ENCODE results near the gene GPR32.
"Not testable (repeated sequence)": the region's sequence is repeated elsewhere in the genome, so short reads cannot be mapped to it uniquely, and the experiment has no call there.

GPR32 gene

GRCh38 chr19:50770164-50770563, at the start of gene GPR32:
Gene GPR32 (plus strand): TSS chr19:50770464. CDS start chr19:50770601, 137 bp downstream.
- H3K4me1 Mint-ChIP-seq (ENCODE audit: low read depth); H3K9me3 Mint-ChIP-seq; H3K4me3 Mint-ChIP-seq; H3K27ac Mint-ChIP-seq; intact Hi-C loops (cut with micrococcal nuclease); H3K36me3 Mint-ChIP-seq (ENCODE audit: low read depth): not testable (repeated sequence)
- H3K27me3 Mint-ChIP-seq: peaks cover 14% of the 10 kb centered on the region

- Mint-ChIP-seq H3K36me3 (ENCODE audit: low read depth) (peaks cover 5% of the 10 kb centered on the region), H3K9me3 (no peaks in the 10 kb centered on the region), H3K4me1 (ENCODE audit: low read depth) (peaks cover 39% of the 10 kb centered on the region), H3K27me3 (peaks cover 82% of the 10 kb centered on the region), H3K4me3 (no peak overlapping the region), H3K27ac (no peak overlapping the region)
- intact Hi-C loops (cut with micrococcal nuclease): loop anchor here (10.0 kb wide), 1 partner anchor 84 kb away; no protein-coding TSS in a partner anchor
Observed at GRCh38 chr19:50720921-50721381, 49.3 kb upstream of the GPR32 start.

GRCh38 chr19:50721441-50722137, 48.7 kb upstream of the GPR32 start:
- peaks cover 5% of the 10 kb centered on the region for H3K36me3 Mint-ChIP-seq (ENCODE audit: low read depth)
- H3K27ac Mint-ChIP-seq: no peak overlapping the region
- peaks cover 43% of the 10 kb centered on the region for H3K4me1 Mint-ChIP-seq (ENCODE audit: low read depth)
- no peaks in the 10 kb centered on the region for H3K9me3 Mint-ChIP-seq
- H3K27me3 Mint-ChIP-seq: peaks cover 79% of the 10 kb centered on the region
- intact Hi-C loops (cut with micrococcal nuclease): loop anchor here (10.0 kb wide), 1 partner anchor 83 kb away; no protein-coding TSS in a partner anchor
- no peak overlapping the region for H3K4me3 Mint-ChIP-seq

- peak overlapping the region; percentile 87 for H3K4me3 Mint-ChIP-seq
- H3K36me3 Mint-ChIP-seq (ENCODE audit: low read depth): peaks cover 5% of the 10 kb centered on the region
- intact Hi-C loops (cut with micrococcal nuclease): loop anchor here (10.0 kb wide), 1 partner anchor 82 kb away; no protein-coding TSS in a partner anchor
- H3K27ac Mint-ChIP-seq: peak overlapping the region; percentile 74
- peaks cover 79% of the 10 kb centered on the region for H3K27me3 Mint-ChIP-seq
- H3K4me1 Mint-ChIP-seq (ENCODE audit: low read depth): peaks cover 44% of the 10 kb centered on the region
- H3K9me3 Mint-ChIP-seq: no peaks in the 10 kb centered on the region
Observed at GRCh38 chr19:50722201-50723013, 47.9 kb upstream of the GPR32 start.

- H3K27ac Mint-ChIP-seq: peak within 1 kb of the TSS; percentile 74
- peaks cover 51% of the 10 kb centered on the region for H3K4me1 Mint-ChIP-seq (ENCODE audit: low read depth)
- H3K4me3 Mint-ChIP-seq: peak within 1 kb of the TSS; percentile 87
- intact Hi-C loops (cut with micrococcal nuclease): loop anchor here (10.0 kb wide), 1 partner anchor 82 kb away; no protein-coding TSS in a partner anchor
- peaks cover 5% of the 10 kb centered on the region for H3K36me3 Mint-ChIP-seq (ENCODE audit: low read depth)
- peaks cover 79% of the 10 kb centered on the region for H3K27me3 Mint-ChIP-seq
- H3K9me3 Mint-ChIP-seq: no peaks in the 10 kb centered on the region
Observed at GRCh38 chr19:50723069-50723468, 47.2 kb upstream of the GPR32 start, which contains the start of gene CLEC11A. Gene CLEC11A (plus strand): TSS chr19:50723364. CDS start chr19:50723526, 162 bp downstream.

- Mint-ChIP-seq H3K36me3 (ENCODE audit: low read depth) (peaks cover 5% of the 10 kb centered on the region), H3K4me1 (ENCODE audit: low read depth) (peaks cover 54% of the 10 kb centered on the region), H3K4me3 (peak overlapping the region; percentile 87), H3K9me3 (no peaks in the 10 kb centered on the region), H3K27me3 (peaks cover 81% of the 10 kb centered on the region), H3K27ac (peak overlapping the region; percentile 74)
- intact Hi-C loops (cut with micrococcal nuclease): loop anchor here (10.0 kb wide), 1 partner anchor 81 kb away; no protein-coding TSS in a partner anchor
Observed at GRCh38 chr19:50723735-50724521, 46.3 kb upstream of the GPR32 start.

GRCh38 chr19:50724522-50725217, 45.6 kb upstream of the GPR32 start:
- intact Hi-C loops (cut with micrococcal nuclease): loop anchor here (10.0 kb wide), 1 partner anchor 80 kb away; no protein-coding TSS in a partner anchor

GRCh38 chr19:50725218-50725910, 44.9 kb upstream of the GPR32 start:
- Mint-ChIP-seq H3K27ac (peak overlapping the region; percentile 74), H3K4me1 (ENCODE audit: low read depth) (peaks cover 50% of the 10 kb centered on the region), H3K36me3 (ENCODE audit: low read depth) (peaks cover 5% of the 10 kb centered on the region), H3K27me3 (peaks cover 77% of the 10 kb centered on the region), H3K4me3 (peak overlapping the region; percentile 87), H3K9me3 (no peaks in the 10 kb centered on the region)
- intact Hi-C loops (cut with micrococcal nuclease): loop anchor here (10.0 kb wide), 1 partner anchor 79 kb away; no protein-coding TSS in a partner anchor

More at GRCh38 chr19:50724522-50725217, 45.6 kb upstream of the GPR32 start:
- H3K27ac Mint-ChIP-seq: peak overlapping the region; percentile 74
- peaks cover 54% of the 10 kb centered on the region for H3K4me1 Mint-ChIP-seq (ENCODE audit: low read depth)
- H3K4me3 Mint-ChIP-seq: peak overlapping the region; percentile 87
- no peaks in the 10 kb centered on the region for H3K9me3 Mint-ChIP-seq
- peaks cover 5% of the 10 kb centered on the region for H3K36me3 Mint-ChIP-seq (ENCODE audit: low read depth)
- H3K27me3 Mint-ChIP-seq: peaks cover 82% of the 10 kb centered on the region

GRCh38 chr19:50725911-50726230, 44.4 kb upstream of the GPR32 start:
- peak overlapping the region; percentile 87 for H3K4me3 Mint-ChIP-seq
- no peaks in the 10 kb centered on the region for H3K9me3 Mint-ChIP-seq
- peaks cover 5% of the 10 kb centered on the region for H3K36me3 Mint-ChIP-seq (ENCODE audit: low read depth)
- H3K27me3 Mint-ChIP-seq: peaks cover 73% of the 10 kb centered on the region
- intact Hi-C loops (cut with micrococcal nuclease): loop anchor here (10.0 kb wide), 1 partner anchor 79 kb away; no protein-coding TSS in a partner anchor
- H3K27ac Mint-ChIP-seq: peak overlapping the region; percentile 74
- peaks cover 45% of the 10 kb centered on the region for H3K4me1 Mint-ChIP-seq (ENCODE audit: low read depth)

GRCh38 chr19:50728084-50728737, 42.1 kb upstream of the GPR32 start:
- Mint-ChIP-seq H3K4me1 (ENCODE audit: low read depth) (peaks cover 36% of the 10 kb centered on the region), H3K9me3 (no peaks in the 10 kb centered on the region), H3K27ac (peak overlapping the region; percentile 42), H3K4me3 (peak overlapping the region; percentile 20), H3K36me3 (ENCODE audit: low read depth) (peaks cover 5% of the 10 kb centered on the region), H3K27me3 (peaks cover 56% of the 10 kb centered on the region)
- intact Hi-C loops (cut with micrococcal nuclease): loop anchor here (10.0 kb wide), 1 partner anchor 77 kb away; no protein-coding TSS in a partner anchor

GRCh38 chr19:50729894-50730293, 40.4 kb upstream of the GPR32 start:
- Mint-ChIP-seq H3K36me3 (ENCODE audit: low read depth) (peaks cover 5% of the 10 kb centered on the region), H3K27ac (no peak overlapping the region), H3K9me3 (no peaks in the 10 kb centered on the region), H3K27me3 (peaks cover 47% of the 10 kb centered on the region), H3K4me3 (no peak overlapping the region), H3K4me1 (ENCODE audit: low read depth) (peaks cover 23% of the 10 kb centered on the region)
- intact Hi-C loops (cut with micrococcal nuclease): loop anchor here (10.0 kb wide), 1 partner anchor 75 kb away; no protein-coding TSS in a partner anchor

- Mint-ChIP-seq H3K4me3 (no peak overlapping the region), H3K27me3 (peaks cover 32% of the 10 kb centered on the region), H3K36me3 (ENCODE audit: low read depth) (no peaks in the 10 kb centered on the region), H3K9me3 (no peaks in the 10 kb centered on the region), H3K4me1 (ENCODE audit: low read depth) (no peaks in the 10 kb centered on the region), H3K27ac (no peak overlapping the region)
- intact Hi-C loops (cut with micrococcal nuclease): no loop called here
Observed at GRCh38 chr19:50735869-50736268, 34.4 kb upstream of the GPR32 start.
